ENCODE results near the gene TIGD7.

The TIGD7 gene, protein sequence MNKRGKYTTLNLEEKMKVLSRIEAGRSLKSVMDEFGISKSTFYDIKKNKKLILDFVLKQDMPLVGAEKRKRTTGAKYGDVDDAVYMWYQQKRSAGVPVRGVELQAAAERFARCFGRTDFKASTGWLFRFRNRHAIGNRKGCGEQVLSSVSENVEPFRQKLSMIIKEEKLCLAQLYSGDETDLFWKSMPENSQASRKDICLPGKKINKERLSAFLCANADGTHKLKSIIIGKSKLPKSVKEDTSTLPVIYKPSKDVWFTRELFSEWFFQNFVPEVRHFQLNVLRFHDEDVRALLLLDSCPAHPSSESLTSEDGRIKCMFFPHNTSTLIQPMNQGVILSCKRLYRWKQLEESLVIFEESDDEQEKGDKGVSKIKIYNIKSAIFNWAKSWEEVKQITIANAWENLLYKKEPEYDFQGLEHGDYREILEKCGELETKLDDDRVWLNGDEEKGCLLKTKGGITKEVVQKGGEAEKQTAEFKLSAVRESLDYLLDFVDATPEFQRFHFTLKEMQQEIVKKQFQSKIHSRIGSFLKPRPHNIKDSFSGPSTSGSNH

DNA sequence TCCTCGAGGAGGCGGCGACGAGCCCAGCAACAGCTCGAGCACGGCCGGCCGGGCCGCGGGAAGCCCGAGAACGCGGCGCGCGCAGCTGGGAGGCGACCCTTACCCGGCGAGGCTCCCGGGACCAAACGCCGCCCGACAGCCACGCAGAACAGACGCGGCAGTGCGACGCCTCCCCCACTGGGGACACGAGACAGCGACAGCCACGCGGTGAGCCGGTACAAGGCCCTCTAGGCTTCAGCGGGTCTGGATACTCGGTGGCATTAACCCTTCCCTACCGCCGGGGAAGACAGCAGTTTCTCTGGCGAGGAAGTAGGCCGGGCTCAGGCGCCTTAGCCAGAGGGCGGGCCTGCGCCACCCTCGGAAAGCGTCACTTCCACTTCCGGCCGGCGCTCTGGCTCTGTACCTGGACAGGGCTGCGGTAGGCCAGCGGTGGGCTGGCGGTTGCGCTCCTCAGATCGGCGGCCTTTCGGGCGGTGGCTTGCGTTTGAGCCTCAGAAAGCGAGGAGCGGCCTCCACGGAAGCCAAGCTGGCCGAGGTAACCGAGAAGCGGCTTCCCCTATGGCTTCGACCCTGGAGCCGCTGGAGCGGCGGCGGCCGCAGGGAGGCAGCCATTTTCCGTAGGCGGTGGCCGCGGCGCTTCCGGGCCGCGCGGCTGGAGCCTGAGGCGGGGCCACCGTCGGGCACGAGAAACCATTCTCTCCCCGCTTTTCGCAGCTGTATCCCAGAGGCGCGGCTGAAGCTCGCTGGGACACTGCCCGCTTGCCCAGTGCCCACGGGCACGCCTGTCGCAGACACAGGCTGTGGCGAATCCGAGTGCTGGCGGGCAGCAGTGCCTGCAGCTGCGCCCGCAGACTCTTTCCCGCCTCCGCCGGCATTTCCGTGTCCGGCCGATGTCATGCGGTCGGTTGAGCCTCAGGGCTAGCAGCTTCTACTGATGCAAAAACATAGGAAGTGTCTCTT, at the start of gene TIGD7, which contains the start of gene ZNF75A:
TIGD7 (minus strand) TSS at position 322 of the 960 bp plus-strand sequence. CDS start 4,816 bp downstream, outside the sequence.
ZNF75A (plus strand) TSS at position 389 of the 960 bp plus-strand sequence. CDS start 2,932 bp downstream, outside the sequence.
- peak; percentile 89 for DNase-seq

DNA sequence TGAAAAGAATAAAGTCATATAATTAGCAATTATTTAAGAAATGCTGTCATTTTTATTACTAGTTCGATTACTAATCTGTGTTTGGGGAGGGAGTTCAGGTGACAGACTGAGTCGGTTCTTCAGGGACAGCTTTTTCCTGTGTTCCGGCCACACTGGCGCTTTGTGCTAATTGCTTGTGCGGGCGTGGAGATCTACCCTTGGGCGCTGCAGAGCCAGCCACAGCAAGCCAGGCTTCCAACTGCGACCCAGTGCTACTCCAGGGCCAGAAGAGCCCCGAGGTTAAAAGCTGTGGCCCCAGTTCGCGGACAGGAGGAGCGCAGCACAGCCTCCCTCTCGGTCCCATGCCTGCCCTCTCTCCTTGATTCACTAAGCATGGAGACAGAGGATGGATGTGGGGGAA, 43.9 kb upstream of the TIGD7 start:
- DNase-seq, result no peak

DNA sequence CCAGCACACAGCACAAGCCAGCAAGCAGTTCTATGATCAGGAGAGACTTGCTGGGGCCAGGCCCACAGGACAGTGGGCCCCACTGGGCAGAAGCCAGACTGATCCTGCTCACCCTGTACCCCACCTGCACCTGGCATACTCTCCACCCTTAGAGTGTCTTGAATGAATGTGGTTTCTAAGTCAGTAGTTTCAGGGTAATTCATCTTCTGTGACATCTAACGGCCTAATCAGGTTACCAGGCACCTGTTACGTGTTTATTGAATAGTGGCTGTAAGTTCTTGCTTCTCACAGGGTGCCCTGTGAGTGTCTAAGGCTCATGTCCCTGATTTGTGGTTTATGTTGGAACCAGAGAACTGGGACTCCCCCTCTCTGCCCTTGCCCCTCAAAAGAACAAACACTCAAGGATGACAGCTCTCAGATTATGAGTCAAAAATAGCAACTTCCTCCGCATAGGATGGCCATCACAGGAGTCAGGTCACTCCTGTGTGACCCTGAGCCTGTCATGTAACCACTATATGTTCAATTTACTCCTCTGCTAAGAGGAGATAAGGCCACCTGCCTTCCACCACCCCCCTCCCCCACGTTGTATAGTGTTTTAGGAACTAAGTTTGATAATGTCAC, 43.4 kb upstream of the TIGD7 start:
- no peak for DNase-seq

DNA sequence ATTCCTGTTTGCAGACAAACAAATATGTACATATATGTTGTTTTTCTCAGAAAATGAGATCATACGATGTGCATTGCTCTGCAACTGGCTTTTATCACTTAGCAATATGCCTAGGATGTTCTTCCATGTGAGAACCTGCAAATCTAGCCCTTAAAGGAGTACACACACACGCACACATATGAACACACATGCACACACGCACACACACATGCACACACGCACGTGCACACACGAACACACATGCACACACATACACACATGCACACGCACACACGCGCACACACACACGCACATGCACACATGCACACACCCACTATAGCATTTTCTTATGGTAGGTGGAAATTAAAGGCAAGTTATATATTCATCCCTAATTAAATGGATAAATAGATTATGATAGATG, 42.4 kb upstream of the TIGD7 start:
- DNase-seq, result no peak

DNA sequence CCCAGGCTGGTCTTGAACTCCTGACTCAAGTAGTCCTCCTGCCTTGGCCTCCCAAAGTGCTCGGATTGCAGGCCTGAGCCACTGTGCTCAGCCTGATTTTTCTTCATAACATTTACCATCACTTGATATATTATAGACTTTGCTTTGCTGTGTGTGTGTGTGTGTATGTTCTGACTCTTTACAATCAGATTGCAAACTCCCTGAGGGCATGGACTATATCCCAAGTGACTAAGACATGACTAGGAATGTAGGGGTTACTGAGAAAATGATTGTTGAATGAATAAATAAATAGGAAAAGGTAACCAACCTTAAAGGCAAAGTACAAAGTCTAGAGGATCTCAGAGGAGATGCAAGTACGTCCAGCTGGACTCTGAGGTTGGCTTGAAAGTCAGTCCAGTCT, 40.8 kb upstream of the TIGD7 start:
- DNase-seq, result no peak

DNA sequence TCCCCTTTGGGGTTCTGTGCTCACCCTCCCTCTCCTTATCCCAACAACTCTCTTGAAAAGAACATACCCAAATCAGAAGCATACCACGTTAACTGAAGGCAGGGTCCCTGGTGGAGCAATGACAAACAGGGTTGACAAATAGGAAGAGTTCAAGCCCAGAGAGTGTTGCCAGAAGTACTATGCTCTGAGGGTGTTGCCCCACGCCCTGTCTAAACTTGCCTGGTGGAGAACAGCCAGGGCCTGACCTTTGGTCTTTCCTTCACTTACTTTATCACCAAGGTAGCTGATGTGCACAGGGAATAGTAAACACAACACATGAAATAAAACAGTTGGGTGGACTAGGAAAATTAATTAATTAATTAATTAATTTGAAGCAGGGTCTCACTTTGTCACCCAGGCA, 23.4 kb upstream of the TIGD7 start:
- DNase-seq, result no peak

DNA sequence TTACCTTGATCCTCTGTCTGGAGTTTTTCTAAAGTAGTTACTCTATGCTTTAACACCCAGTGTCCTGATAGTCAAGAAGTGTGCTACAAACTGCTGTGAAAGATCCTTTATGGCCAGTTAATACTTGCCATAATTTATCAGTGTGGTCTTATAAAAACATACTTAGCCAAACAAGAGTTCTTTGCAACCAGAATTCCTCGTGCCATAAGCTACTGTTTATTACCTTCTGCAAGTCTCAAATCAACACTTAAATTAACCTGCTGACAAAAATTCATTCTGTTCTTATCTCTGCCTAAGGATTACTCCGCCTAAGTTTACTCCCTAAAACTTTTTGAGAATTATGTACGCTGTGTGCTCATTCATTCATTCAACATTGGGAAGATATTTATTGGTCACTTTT, 22.9 kb upstream of the TIGD7 start:
- no peak for DNase-seq

DNA sequence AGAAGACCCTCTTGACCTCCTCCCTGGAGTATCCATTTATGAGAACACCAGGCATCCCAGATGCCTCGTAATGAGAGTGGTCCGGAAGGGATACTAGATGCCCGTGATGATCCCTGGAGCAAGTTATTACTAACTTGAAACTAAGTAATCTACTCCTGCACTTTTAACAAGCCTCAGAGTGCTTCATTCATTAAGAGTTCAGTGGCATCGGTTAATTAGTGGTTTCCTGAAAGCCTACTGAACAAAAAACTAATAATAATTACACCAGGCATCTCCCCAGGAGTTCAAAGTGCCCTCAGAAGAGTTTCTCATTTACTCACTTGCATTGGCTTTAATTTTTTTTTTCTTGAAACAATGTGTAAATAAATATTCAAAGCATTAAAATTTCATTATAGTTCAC, 22.3 kb upstream of the TIGD7 start:
- no peak for DNase-seq

DNA sequence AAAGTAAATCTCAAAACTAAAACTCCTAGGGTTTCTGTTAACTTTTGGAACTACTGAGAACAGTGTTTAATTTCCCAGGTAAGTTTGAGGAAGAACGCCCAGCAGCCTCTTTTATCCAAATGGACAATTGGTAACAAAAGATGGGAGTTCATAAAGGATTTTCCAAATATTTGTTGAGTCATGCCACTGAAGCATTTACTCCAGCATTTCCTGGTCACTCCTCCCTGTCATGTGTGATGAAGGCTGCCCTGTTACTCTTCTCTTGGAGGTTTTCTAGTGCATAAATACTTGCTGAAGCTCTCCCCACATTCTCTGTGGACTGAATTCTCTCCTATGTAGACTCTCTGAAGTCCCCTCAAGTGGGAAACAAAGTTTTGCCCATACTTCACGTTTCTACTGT, 16.6 kb upstream of the TIGD7 start:
- DNase-seq, result no peak

DNA sequence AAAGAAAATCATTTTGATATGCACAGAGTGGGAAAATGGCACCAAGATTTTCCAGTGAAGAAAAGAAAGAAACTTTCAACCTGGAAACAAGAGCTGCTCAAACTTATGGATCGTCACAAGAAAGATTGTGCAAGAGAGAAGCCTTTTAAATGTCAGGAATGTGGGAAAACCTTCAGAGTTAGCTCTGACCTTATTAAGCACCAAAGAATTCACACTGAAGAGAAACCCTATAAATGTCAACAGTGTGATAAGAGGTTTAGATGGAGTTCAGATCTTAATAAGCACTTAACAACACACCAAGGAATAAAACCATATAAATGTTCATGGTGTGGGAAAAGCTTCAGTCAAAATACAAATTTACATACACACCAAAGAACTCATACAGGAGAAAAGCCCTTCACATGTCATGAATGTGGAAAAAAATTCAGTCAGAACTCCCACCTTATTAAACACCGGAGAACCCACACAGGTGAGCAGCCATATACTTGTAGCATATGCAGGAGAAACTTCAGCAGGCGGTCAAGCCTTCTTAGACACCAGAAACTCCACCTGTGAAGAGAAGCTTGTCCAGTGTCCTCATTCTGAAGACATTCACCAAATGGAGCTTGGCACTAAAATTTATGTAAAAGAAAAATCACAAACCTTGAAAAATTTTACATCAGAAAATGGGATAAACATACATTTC, 12.2 kb upstream of the TIGD7 start:
- DNase-seq, result peak; percentile 8

DNA sequence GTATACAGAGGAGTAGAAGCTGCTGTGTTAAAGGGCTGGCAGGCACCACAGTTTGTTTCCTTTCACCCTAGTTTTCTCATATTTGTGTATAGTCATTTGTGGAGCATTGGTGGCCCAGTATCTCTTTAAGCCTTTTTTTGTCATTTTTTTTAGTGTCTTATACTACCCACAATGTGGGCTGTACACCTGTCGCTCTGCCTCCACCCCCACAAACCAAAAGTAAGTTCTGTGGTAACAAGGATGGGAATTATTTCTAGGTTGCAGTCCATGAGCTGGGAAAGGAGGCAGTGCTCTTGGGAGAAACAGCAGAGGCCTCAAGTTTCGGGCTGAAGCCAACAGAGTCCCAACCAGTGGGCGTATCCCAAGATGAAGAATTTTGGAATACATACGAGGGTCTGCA, 6.3 kb upstream of the TIGD7 start:
- DNase-seq, result no peak

DNA sequence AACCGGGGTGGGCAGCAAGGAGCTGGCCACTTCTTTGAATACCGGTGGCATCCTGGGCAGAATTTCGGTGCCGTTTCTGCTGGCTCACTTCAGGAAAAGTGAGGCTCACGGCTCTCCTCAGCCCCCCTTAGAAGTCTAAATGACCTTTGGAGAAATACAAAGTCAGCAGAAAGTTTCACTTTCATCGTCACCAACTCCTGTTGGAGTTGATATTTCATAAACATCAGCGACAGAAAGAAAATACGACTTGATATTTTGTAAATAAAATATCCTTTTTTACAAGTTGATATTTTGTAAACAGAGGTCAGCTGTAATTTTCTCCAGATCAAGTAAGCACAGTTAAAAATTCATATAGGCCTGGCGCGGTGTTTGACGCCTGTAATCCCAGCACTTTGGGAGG, 848 bp upstream of the TIGD7 start:
- no peak for DNase-seq

DNA sequence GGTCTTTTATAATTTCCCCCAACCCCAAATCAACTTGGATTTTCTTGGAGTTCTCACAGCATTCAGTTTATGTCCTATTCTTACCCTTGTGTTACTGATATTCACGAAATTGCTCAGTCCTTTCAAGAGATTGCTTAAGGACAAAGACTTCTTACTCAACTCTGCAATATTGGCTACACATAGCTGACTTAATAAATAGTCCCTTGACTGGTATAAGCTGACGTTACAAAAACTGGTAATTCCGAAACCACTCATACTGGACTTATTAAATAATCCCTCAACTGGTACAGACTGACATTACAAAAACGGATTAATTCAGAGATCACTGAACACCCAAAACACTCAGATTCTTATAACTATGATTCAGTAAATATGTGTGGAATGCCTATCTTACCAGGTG, 860 bp downstream of the TIGD7 start:
- peak; percentile 5 for DNase-seq

DNA sequence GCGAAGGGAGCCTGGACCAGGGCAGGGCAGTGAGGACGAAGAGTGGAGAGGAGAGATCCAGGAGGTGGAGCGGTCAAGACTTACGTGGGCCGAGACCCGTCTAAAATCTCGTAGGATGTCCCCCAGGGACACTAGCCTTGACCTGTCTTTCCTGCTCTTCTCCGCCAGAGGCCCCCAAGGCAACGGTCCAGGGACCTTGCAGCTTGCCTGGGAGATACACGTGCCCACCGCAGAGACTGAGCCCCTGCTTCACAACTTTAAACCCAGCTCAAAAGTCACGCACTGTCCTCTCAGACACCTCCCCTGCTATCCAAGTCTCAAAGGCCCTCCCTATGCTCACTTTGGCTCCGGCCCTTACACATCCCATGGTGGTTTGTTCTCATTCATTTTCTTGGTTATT, 9.4 kb downstream of the TIGD7 start:
- DNase-seq, result no peak

DNA sequence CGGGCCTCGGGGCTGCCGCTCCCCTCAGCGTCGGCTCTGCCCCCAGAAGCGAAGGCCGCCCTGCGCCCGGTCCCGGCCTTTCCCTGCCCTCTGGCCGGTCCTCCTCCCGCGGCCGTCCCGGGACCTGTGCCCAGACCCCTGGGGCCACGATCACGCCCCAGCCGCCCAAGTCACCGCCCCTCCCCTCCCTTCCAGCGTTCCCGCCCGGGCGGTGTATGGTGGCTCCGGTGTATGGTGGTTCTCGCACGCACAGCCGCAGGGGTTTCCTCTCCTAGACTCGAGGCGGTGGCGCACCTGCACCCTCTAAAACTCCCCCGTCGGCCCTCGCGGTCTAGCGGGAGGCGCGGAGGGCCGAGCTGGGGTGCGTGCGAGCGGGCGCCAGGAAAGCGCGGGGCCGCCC, 10.0 kb downstream of the TIGD7 start:
- no peak for DNase-seq

DNA sequence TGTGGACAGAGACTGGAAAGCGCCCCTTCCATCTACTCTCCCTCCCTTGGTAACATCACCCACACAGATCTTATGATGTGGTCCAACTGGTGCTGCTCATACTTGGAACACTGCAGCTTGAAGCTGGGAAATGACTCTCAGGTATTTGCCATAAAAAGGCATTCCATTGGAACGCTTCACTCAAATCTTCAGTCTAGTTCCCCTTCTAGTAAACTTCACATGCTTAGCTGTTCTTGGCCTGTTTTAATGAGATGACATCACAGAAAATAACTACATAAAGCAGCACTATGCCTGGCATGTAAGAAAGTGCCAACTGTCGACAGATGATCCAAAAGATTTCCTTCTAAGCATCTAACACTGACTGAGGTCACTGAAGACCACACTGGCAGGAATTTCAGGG, 12.6 kb downstream of the TIGD7 start:
- peak; percentile 45 for DNase-seq

DNA sequence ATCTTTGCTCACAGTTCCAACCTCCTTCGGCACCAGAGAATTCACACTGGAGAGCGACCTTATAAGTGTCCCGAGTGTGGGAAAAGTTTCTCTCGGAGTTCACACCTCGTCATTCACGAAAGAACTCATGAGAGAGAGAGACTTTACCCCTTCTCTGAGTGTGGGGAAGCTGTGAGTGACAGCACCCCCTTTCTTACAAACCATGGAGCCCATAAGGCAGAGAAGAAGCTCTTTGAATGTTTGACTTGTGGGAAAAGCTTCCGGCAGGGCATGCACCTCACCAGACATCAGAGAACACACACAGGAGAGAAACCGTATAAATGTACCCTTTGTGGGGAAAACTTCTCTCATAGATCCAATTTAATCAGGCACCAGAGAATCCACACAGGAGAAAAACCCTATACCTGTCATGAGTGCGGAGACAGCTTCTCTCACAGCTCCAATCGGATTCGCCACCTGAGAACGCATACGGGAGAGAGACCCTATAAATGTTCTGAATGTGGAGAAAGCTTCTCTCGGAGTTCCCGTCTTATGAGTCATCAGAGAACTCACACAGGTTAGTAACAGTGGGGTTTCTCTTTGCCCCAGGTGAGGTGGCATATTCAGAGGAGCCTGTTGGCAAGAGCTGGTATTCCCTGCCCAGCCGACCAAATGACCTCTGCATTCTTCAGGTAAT, 15.1 kb downstream of the TIGD7 start:
- DNase-seq, result no peak

DNA sequence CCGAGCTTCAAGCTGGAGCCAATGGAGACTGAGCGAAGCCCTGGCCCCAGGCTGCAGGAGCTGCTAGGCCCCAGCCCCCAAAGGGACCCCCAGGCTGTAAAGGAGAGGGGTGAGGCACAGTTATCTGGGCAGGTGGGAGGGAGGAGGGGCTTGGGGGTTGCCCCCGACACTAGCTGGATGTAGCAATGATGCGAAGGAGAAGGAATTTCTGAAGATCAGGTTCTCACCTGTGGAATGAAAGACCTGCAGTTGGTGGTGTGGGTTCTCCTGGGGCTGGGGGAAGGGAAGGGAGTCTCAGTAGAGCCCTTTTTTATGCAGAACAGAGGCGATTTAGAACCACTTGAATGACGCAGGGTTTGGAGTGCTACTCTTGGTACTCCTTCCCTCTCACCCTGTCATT, 20.1 kb downstream of the TIGD7 start:
- DNase-seq, result no peak

DNA sequence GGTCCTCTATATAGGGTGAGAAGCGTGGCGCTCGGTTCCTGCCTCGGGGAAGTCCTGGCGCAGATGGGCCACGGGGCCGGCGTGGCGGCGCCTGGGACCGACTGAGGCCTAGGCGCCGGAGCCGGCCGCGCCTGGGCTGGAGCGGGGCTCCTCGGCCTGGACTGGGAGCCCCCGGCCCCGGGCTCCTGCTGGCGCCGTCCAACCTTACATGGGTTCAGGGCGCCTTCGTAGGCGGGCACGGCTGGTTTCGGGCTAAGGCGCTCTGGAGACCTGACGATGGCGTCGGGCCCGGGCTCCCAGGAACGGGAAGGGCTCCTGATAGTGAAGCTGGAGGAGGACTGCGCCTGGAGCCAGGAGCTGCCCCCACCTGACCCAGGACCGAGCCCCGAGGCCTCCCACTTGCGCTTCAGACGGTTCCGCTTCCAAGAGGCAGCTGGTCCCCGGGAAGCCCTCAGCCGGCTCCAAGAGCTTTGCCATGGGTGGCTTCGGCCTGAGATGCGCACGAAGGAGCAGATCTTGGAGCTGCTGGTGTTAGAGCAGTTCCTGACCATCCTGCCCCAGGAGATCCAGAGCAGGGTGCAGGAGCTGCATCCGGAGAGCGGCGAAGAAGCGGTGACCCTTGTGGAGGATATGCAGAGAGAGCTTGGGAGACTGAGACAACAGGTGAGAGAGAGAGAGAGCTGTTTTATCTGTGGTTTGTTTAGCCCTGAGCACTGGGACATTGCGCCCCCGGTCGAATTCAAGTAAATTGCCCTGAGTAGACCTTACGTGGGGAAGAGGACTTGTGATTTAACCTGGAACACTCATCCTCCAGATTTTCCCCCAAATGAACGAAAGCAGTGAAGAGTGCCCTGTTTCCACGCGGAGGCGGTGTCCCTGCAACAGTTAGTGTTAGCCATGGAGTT, 21.4 kb downstream of the TIGD7 start:
- DNase-seq, result no peak

DNA sequence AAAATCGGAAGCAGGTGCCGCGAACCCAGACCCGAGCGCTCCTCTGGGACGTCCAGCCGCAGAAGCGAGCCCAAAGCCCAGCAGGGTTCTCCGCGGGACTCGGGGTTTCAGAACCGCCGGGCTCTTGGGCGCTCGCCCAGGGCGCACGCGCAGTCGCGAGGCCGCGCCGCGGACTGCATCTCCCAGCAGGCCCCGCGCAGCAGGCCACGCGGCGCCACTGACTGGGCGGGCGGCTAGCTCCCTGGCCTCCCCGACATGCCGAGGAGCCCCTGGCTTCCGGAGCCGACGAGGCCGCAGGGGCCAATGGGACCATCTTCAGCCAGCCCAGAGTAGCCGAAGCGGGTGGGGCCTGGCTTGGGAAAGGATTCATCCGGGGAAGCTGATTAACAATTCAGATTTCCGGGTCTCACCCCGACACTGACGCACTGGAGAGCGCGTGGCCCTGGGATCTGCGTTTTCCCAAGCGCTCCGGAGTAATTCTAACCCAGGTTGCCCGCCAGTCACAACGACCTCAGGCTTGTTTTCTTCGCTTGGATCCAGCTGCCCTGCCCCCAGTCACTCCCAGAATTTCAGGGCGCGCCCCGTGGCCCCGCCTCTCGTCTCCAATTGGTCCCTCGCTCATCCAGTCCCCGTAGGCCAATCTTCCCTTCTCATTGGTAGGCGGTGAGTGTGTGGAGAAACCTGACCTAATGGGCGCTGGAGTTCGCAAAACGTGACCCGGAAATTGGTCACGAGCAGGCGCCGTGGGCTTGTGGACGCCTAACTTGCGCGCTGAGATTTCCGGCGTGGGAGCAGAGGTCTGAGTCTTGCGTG, 22.3 kb downstream of the TIGD7 start, which contains the start of gene ZNF263:
ZNF263 (plus strand) TSS at position 762 of the 813 bp plus-strand sequence. CDS start 328 bp downstream, outside the sequence.
- peak; percentile 98 for DNase-seq

All from EL (cell line).